VCaP (cell line): ENCODE results near the gene KCNN2.

Experiments used
- H3K27ac ChIP-seq: fragments of 450-650 bp; 2 replicates; pipeline ENCODE4 v1.5.1; 2017
- CTCF ChIP-seq: fragments of 450-650 bp; conservative IDR thresholded peaks from 2 replicates; pipeline ENCODE4 v1.5.1; 2017; ENCODE audit warnings: mild to moderate bottlenecking, moderate library complexity

KCNN2 gene

GRCh38 chr5:114377946-114378345 is 16.1 kb downstream of the KCNN2 start:
- no peak for TF ChIP-seq CTCF
- H3K27ac ChIP-seq, result peak overlapping the region; percentile 82

- TF ChIP-seq CTCF, result no peak
- no peak overlapping the region for H3K27ac ChIP-seq
These were observed 18.9 kb downstream of the KCNN2 start for GRCh38 chr5:114380721-114381120.

DNA sequence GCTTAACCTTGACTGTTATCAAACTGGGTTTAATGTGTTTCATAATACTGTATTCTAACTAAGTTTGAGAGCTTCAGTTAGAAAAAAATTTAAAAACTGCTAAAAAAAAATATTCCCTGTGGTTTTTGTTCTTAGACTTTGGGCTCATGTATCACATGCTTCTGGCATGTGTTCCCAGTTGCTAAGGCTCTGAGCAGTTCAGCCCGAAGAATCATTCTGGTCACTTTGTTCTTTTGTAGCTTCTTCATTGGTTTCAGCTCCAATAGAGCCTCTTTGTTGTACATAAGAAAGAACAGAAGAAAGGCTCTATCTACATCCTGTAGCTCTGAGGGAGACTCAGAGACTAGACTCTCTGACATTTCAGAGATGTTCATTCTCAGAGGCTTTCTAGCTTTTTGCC is 25.6 kb downstream of the KCNN2 start:
- H3K27ac ChIP-seq, result no peak overlapping the region
- no peak for TF ChIP-seq CTCF

GRCh38 chr5:114390431-114390830 is 28.6 kb downstream of the KCNN2 start:
- H3K27ac ChIP-seq, result no peak overlapping the region
- TF ChIP-seq CTCF, result no peak

DNA sequence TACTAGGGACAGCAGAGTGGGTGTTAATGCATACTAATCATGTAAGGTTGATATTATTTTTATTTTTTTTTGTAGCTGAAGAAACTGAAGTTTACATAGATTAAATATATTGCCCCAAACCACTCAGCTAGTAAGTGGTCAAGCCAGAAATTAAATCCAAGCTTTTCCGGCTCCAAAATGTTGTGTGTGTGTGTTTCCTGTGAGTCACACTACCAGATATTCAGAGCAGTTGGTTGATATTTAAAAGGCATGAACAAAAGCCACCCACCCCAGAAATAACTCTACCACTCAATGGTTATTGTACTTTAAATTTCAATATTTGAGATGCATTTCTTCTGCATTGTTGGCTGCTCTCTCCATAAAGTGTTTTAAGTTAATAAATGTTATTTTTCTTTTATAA is 29.5 kb downstream of the KCNN2 start:
- no peak for TF ChIP-seq CTCF
- H3K27ac ChIP-seq, result no peak overlapping the region

GRCh38 chr5:114393159-114393558 is 31.3 kb downstream of the KCNN2 start:
- TF ChIP-seq CTCF, result no peak
- peak overlapping the region; percentile 1; the same call in 1 of the 2 replicates for H3K27ac ChIP-seq

- H3K27ac ChIP-seq, result no peak overlapping the region
- TF ChIP-seq CTCF, result no peak
These were observed 40.3 kb downstream of the KCNN2 start for GRCh38 chr5:114402206-114402605.

DNA sequence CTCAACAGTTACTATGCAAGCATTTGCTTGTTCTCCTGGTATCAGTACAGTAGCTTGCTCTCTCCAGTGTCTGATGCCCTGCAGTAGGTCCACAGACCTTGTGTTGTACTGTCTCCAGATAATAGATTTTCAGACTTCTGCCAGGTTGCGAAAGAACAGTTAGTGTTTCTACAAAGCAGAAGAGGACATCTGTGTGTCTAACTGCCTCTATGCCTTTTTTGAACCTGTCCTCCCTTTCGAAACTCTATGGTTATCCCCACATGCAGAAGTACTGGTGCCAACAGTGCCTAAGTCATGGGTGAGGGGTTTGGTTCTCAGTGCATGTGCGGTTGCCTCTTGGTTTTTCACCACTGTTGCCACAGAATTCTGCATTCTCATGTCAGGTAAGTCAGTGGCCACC is 45.9 kb downstream of the KCNN2 start:
- TF ChIP-seq CTCF, result no peak
- no peak overlapping the region for H3K27ac ChIP-seq
